Activated naive CD4-positive, alpha-beta T cell treated with Interleukin-2 at 50 U/mL for 16 hours (primary cell): ENCODE data around the gene MLC1.
A peak's percentile ranks its signal among the peaks of the same experiment; 100 is the strongest.

Experiments used
- DNase-seq: peaks from one replicate; pipeline ENCODE4 v3.0.0-alpha.2; 2020

MLC1 gene

GRCh38 chr22:50085211-50085972 lies at the start of gene MLC1:
MLC1 (minus strand) TSS chr22:50085426; CDS start chr22:50084902, 524 bp downstream.
- DNase-seq: peak; percentile 2

GRCh38 chr22:50134481-50134880 lies 49.3 kb upstream of the MLC1 start:
- no peak for DNase-seq

GRCh38 chr22:50131894-50132293 lies 46.7 kb upstream of the MLC1 start:
- no peak for DNase-seq

- no peak for DNase-seq
Observed at GRCh38 chr22:50129121-50129736, 44.0 kb upstream of the MLC1 start.

- no peak for DNase-seq
Observed at GRCh38 chr22:50125029-50125428, 39.8 kb upstream of the MLC1 start.

GRCh38 chr22:50123119-50123518 lies 37.9 kb upstream of the MLC1 start:
- no peak for DNase-seq

- DNase-seq: no peak
Observed at GRCh38 chr22:50121202-50121740, 36.0 kb upstream of the MLC1 start.

GRCh38 chr22:50119768-50120251 lies 34.6 kb upstream of the MLC1 start:
- no peak for DNase-seq

- DNase-seq: no peak
Observed at GRCh38 chr22:50119169-50119767, 34.0 kb upstream of the MLC1 start.

- no peak for DNase-seq
Observed at GRCh38 chr22:50118557-50119168, 33.4 kb upstream of the MLC1 start.

GRCh38 chr22:50118129-50118528 lies 32.9 kb upstream of the MLC1 start:
- DNase-seq: no peak

GRCh38 chr22:50117168-50117762 lies 32.0 kb upstream of the MLC1 start:
- no peak for DNase-seq

- no peak for DNase-seq
Observed at GRCh38 chr22:50115693-50116092, 30.5 kb upstream of the MLC1 start.

- no peak for DNase-seq
Observed at GRCh38 chr22:50114221-50115021, 29.2 kb upstream of the MLC1 start.

- no peak for DNase-seq
Observed at GRCh38 chr22:50112151-50113118, 27.2 kb upstream of the MLC1 start.

- DNase-seq: no peak
Observed at GRCh38 chr22:50111056-50111455, 25.8 kb upstream of the MLC1 start.

GRCh38 chr22:50107529-50107928 lies 22.3 kb upstream of the MLC1 start:
- DNase-seq: no peak

GRCh38 chr22:50105208-50106100 lies 20.2 kb upstream of the MLC1 start:
- no peak for DNase-seq

GRCh38 chr22:50104141-50104544 lies 18.9 kb upstream of the MLC1 start:
- no peak for DNase-seq

- no peak for DNase-seq
Observed at GRCh38 chr22:50102946-50103345, 17.7 kb upstream of the MLC1 start.
